ENCODE results near the gene NUP210L.

- TF ChIP-seq POLR2A (IDR thresholded peaks at IDR 0.05) (peak in 1 of 2 donors; percentile 53), CTCF (IDR thresholded peaks at IDR 0.05) (no peak), EP300 (IDR thresholded peaks at IDR 0.05) (peak; percentile 73 to 94)
Measured at GRCh38 chr1:153945795-153946621, 208.9 kb downstream of the NUP210L start.

Measured in tibial nerve (tissue), 4 donors.